ENCODE results near the gene RAI1. TPM values are rescaled to one million over a fixed set of nuclear protein-coding genes. Genes with fewer than 3 reads are reported as not detected.

The RAI1 gene
- total and polyA plus RNA-seq, 2 of the 13 experiments (the other 11 are each of a cell fraction or from before 2014, with no cell fraction given): 3.4 to 5.2 TPM

DNA sequence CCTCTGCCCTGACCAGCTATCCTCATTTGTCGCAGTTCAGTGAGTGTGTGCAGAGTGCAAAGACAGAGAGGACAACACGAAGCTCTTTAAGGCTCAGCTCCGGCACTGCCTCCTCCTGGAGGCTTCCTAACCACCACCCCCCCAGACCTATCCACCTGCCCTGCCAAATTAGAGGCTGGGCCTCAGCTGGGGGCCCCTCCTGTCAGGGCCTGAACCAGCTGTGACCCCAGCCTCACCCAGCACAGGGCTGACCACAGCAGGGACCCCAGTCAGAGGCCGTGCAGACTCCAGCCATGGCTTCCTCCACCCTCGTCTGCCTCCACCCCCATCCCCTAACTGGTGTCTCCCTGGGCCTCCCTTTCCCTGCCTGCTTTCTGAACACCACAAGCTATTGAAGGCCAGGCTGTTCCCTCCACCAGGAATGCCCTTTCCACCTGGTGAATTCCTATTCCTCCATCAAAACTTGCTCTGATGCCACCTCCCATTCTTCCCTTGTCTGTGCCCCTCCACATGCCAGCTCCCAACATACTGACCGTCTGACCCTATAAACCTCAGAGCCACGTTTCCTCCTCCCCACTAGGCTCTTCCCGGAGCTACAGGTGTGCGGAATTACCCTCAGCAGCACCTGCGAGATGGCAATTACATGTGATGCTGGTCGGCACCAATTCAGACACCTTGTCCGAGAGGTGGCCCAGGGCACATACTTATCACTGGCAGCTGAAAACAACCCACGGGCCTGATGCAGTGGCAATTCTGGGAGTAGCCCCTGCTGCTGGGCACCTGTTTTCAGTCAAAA, 146.8 kb downstream of the RAI1 start:
- peaks cover 89% of the 10 kb centered on the region for H3K79me2 ChIP-seq (ENCODE audit: insufficient read depth, low read length)
- H2AFZ ChIP-seq (ENCODE audit: low read length): no peak overlapping the region
- WGBS (ENCODE audit: low lambda C conversion rate): 94% methylated on average over 11 of the region's 13 CpGs
- CTCF ChIA-PET (ENCODE audit: low intra/inter-chr PET ratio, low total read pairs): no interaction called here
- H3K9me3 ChIP-seq (ENCODE audit: low read length): no peaks in the 10 kb centered on the region
- no peak overlapping the region for H3K4me3 ChIP-seq (replicated peaks in 1 of 3; ENCODE audit: insufficient read depth in 1 of 3, low read depth in 2 of 3, low read length in 3 of 3)
- no peak for DNase-seq (ENCODE audit: low spot score)
- FAIRE-seq: no peak
- no TSS peak for BruUV-seq (replicated peaks)
- H3K27me3 ChIP-seq (ENCODE audit: control insufficient read depth in 1 of 2, insufficient read depth in 2 of 2, low read length in 2 of 2): no peaks in the 10 kb centered on the region
- in situ Hi-C loops (cut with HindIII; ENCODE audit: extremely low pct_ligation_motif_present, low pct_unique_long_range_greater_than_20kb): no loop called here
- H3K36me3 ChIP-seq (replicated peaks in 1 of 2; ENCODE audit: control insufficient read depth in 1 of 2, insufficient read depth in 2 of 2, low read length in 2 of 2): peaks cover 13 to 40% of the 10 kb centered on the region in 2 experiments
- no peak overlapping the region for H3K9ac ChIP-seq (ENCODE audit: insufficient read depth, low read depth, low read length)
- TF ChIP-seq ZNF446 (CRISPR knock-in tag; IDR thresholded peaks at IDR 0.05): no peak
- no peak for TF ChIP-seq MBD4 (IDR thresholded peaks at IDR 0.05; ENCODE audit: borderline replicate concordance, low read length)
- TF ChIP-seq ZNF580 (CRISPR knock-in tag; IDR thresholded peaks at IDR 0.05; ENCODE audit: borderline replicate concordance, low read depth): no peak
- TF ChIP-seq, protein P1, sequence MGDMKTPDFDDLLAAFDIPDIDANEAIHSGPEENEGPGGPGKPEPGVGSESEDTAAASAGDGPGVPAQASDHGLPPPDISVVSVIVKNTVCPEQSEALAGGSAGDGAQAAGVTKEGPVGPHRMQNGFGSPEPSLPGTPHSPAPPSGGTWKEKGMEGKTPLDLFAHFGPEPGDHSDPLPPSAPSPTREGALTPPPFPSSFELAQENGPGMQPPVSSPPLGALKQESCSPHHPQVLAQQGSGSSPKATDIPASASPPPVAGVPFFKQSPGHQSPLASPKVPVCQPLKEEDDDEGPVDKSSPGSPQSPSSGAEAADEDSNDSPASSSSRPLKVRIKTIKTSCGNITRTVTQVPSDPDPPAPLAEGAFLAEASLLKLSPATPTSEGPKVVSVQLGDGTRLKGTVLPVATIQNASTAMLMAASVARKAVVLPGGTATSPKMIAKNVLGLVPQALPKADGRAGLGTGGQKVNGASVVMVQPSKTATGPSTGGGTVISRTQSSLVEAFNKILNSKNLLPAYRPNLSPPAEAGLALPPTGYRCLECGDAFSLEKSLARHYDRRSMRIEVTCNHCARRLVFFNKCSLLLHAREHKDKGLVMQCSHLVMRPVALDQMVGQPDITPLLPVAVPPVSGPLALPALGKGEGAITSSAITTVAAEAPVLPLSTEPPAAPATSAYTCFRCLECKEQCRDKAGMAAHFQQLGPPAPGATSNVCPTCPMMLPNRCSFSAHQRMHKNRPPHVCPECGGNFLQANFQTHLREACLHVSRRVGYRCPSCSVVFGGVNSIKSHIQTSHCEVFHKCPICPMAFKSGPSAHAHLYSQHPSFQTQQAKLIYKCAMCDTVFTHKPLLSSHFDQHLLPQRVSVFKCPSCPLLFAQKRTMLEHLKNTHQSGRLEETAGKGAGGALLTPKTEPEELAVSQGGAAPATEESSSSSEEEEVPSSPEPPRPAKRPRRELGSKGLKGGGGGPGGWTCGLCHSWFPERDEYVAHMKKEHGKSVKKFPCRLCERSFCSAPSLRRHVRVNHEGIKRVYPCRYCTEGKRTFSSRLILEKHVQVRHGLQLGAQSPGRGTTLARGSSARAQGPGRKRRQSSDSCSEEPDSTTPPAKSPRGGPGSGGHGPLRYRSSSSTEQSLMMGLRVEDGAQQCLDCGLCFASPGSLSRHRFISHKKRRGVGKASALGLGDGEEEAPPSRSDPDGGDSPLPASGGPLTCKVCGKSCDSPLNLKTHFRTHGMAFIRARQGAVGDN (CRISPR knock-in tag; IDR thresholded peaks at IDR 0.05): 0 out of 2 replicates have a peak, but pooled peaks have one; percentile 12
- 0 out of 2 replicates have a peak, but pooled peaks have one; percentile 19 for TF ChIP-seq SP4 (CRISPR knock-in tag; IDR thresholded peaks at IDR 0.05)
- TF ChIP-seq ZNF337 (CRISPR knock-in tag; IDR thresholded peaks at IDR 0.05; ENCODE audit: borderline replicate concordance, low read depth): no peak
- TF ChIP-seq AGO2 (optimal IDR thresholded peaks at IDR 0.05; ENCODE audit: low read depth, low read length): peak; percentile 33
- no peak for TF ChIP-seq MBNL3 (CRISPR knock-in tag; conservative IDR thresholded peaks at IDR 0.05)
- no peak overlapping the region for H3K4me2 ChIP-seq (ENCODE audit: low read depth, low read length)
- H4K20me1 ChIP-seq (ENCODE audit: insufficient read depth, low read length): peaks cover 62% of the 10 kb centered on the region; the same call in 1 of the 2 replicates
- intact Hi-C loops (cut with micrococcal nuclease; ENCODE audit: unreplicated experiment): no loop called here
- POLR2A ChIA-PET: interaction anchor here (1.0 to 8.6 kb wide), 2 partner anchors 9 to 13 kb away, joined by 3 to 69 read pairs; partner anchors contain the start of gene SREBF1
- ATAC-seq: no peak
- no peak overlapping the region for H3K27ac ChIP-seq (ENCODE audit: extremely low read length, insufficient read depth, low read length)
- peaks cover 96% of the 10 kb centered on the region for H3K4me1 ChIP-seq (ENCODE audit: insufficient read depth, low read length)

Measured in HepG2 (cell line).